GM12872 (cell line): Measurements from ENCODE around the gene SCP2.

Source experiments
- CTCF ChIP-seq: IDR thresholded peaks from 3 replicates; pipeline ENCODE4 v1.5.1; 2011; ENCODE audit warnings: low read depth, mild to moderate bottlenecking, low read length, moderate library complexity; ENCODE audit not compliant: insufficient read depth

The SCP2 gene

GRCh38 chr1:53071167-53071865 lies 144.2 kb downstream of the SCP2 start:
- TF ChIP-seq CTCF = no peak

GRCh38 chr1:53071915-53072314 lies 144.8 kb downstream of the SCP2 start:
- TF ChIP-seq CTCF = no peak

GRCh38 chr1:53073287-53073686 lies 146.2 kb downstream of the SCP2 start:
- no peak for TF ChIP-seq CTCF

GRCh38 chr1:53073868-53074311 lies 146.8 kb downstream of the SCP2 start:
- TF ChIP-seq CTCF = no peak

GRCh38 chr1:53074313-53075154 lies 147.5 kb downstream of the SCP2 start:
- no peak for TF ChIP-seq CTCF

GRCh38 chr1:53075206-53075605 lies 148.1 kb downstream of the SCP2 start:
- no peak for TF ChIP-seq CTCF

- no peak for TF ChIP-seq CTCF
These were observed 148.7 kb downstream of the SCP2 start for GRCh38 chr1:53075761-53076163.
